Measurements from ENCODE around the gene XYLT1.

DNA sequence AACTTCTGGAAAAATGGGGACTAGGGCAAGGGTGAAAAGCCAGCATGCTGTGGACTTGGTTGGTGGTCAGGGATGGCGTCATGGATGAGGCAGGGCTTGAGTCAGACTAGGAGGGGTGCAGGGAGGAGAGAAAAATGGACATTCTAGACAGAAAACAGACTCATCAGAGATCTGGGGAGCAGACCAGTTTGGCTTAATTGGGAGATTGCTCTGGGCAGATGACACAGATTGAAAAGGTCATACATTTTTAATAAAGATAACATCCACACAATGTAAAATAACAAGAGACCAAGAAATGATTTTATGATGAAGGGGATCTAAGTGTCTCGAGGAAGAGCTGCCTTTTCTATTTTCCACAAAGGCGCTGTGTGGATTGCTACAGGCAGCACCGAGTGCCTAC is 326.3 kb downstream of the XYLT1 start:
- TF ChIP-seq, protein P1, sequence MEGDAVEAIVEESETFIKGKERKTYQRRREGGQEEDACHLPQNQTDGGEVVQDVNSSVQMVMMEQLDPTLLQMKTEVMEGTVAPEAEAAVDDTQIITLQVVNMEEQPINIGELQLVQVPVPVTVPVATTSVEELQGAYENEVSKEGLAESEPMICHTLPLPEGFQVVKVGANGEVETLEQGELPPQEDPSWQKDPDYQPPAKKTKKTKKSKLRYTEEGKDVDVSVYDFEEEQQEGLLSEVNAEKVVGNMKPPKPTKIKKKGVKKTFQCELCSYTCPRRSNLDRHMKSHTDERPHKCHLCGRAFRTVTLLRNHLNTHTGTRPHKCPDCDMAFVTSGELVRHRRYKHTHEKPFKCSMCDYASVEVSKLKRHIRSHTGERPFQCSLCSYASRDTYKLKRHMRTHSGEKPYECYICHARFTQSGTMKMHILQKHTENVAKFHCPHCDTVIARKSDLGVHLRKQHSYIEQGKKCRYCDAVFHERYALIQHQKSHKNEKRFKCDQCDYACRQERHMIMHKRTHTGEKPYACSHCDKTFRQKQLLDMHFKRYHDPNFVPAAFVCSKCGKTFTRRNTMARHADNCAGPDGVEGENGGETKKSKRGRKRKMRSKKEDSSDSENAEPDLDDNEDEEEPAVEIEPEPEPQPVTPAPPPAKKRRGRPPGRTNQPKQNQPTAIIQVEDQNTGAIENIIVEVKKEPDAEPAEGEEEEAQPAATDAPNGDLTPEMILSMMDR (optimal IDR thresholded peaks at IDR 0.05 in 1 of 3, IDR thresholded peaks at IDR 0.05 in 1 of 3, conservative IDR thresholded peaks at IDR 0.05 in 1 of 3; ENCODE audit: extremely low read depth in 1 of 3, insufficient read depth in 2 of 3, low read length in 3 of 3), result no peak
- TF ChIP-seq EZH2 (IDR thresholded peaks at IDR 0.05; ENCODE audit: low read length), result no peak
